Measurements from ENCODE around the gene SLC25A11.
"Not testable (repeated sequence)": the region's sequence is repeated elsewhere in the genome, so short reads cannot be mapped to it uniquely, and the experiment has no call there.

SLC25A11 gene

GRCh38 chr17:4934173-4934979, 5.5 kb downstream of the SLC25A11 start:
- TF ChIP-seq CTCF (IDR thresholded peaks at IDR 0.05; ENCODE audit: borderline replicate concordance, control extremely low read depth, extremely low read depth, insufficient read depth, missing control alignments) = peak; percentile 29
- in situ Hi-C loops (cut with MboI; ENCODE audit: low sequenced_read_pairs, unreplicated experiment) = no loop called here
- peak; percentile 58 for DNase-seq (ENCODE audit: low spot score)

GRCh38 chr17:4933646-4934045, 6.2 kb downstream of the SLC25A11 start:
- no peak for TF ChIP-seq CTCF (IDR thresholded peaks at IDR 0.05; ENCODE audit: borderline replicate concordance, control extremely low read depth, extremely low read depth, insufficient read depth, missing control alignments)
- DNase-seq (ENCODE audit: low spot score) = no peak

GRCh38 chr17:4932756-4933155, 7.1 kb downstream of the SLC25A11 start:
- no peak for DNase-seq (ENCODE audit: low spot score)
- in situ Hi-C loops (cut with MboI; ENCODE audit: low sequenced_read_pairs, unreplicated experiment) = no loop called here

More at GRCh38 chr17:4933646-4934045, 6.2 kb downstream of the SLC25A11 start:
- in situ Hi-C loops (cut with MboI; ENCODE audit: low sequenced_read_pairs, unreplicated experiment) = no loop called here

GRCh38 chr17:4931963-4932362, 7.9 kb downstream of the SLC25A11 start, which contains the start of gene GP1BA:
TSS of gene GP1BA (plus strand) at chr17:4932277. CDS start at chr17:4932605, 328 bp downstream.
- in situ Hi-C loops (cut with MboI; ENCODE audit: low sequenced_read_pairs, unreplicated experiment) = no loop called here
- no peak for TF ChIP-seq CTCF (IDR thresholded peaks at IDR 0.05; ENCODE audit: borderline replicate concordance, control extremely low read depth, extremely low read depth, insufficient read depth, missing control alignments)

More at GRCh38 chr17:4932756-4933155, 7.1 kb downstream of the SLC25A11 start:
- no peak for TF ChIP-seq CTCF (IDR thresholded peaks at IDR 0.05; ENCODE audit: borderline replicate concordance, control extremely low read depth, extremely low read depth, insufficient read depth, missing control alignments)

GRCh38 chr17:4928881-4929280, 11.0 kb downstream of the SLC25A11 start:
- in situ Hi-C loops (cut with MboI; ENCODE audit: low sequenced_read_pairs, unreplicated experiment) = no loop called here

More at GRCh38 chr17:4931963-4932362, 7.9 kb downstream of the SLC25A11 start, which contains the start of gene GP1BA:
- no peak for DNase-seq (ENCODE audit: low spot score)

GRCh38 chr17:4926577-4927335, 13.1 kb downstream of the SLC25A11 start:
- DNase-seq (ENCODE audit: low spot score); in situ Hi-C loops (cut with MboI; ENCODE audit: low sequenced_read_pairs, unreplicated experiment): not testable (repeated sequence)

More at GRCh38 chr17:4928881-4929280, 11.0 kb downstream of the SLC25A11 start:
- no peak for DNase-seq (ENCODE audit: low spot score)
- no peak for TF ChIP-seq CTCF (IDR thresholded peaks at IDR 0.05; ENCODE audit: borderline replicate concordance, control extremely low read depth, extremely low read depth, insufficient read depth, missing control alignments)
